ENCODE data around the gene FBXL12.
"Not testable (repeated sequence)": the region's sequence is repeated elsewhere in the genome, so short reads cannot be mapped to it uniquely, and the experiment has no call there.

The FBXL12 gene

GRCh38 chr19:9786342-9786741, 32.5 kb downstream of the FBXL12 start:
- no peak for TF ChIP-seq CTCF (IDR thresholded peaks at IDR 0.05; ENCODE audit: low read depth, low read length, missing control alignments)
- no peak for DNase-seq
- Histone ChIP-seq H3K4me3 (ENCODE audit: low read depth, low read length) (peak overlapping the region; percentile 81), H3K27me3 (replicated peaks) (no peaks in the 10 kb centered on the region), H3K27ac (peak overlapping the region; percentile 81), H3K36me3 (replicated peaks) (no peaks in the 10 kb centered on the region)
- in situ Hi-C loops (cut with HindIII; ENCODE audit: low pct_ligation_motif_present, low sequenced_read_pairs) = no loop called here

- Histone ChIP-seq H3K4me3 (ENCODE audit: low read depth, low read length) (peak overlapping the region; percentile 81), H3K36me3 (replicated peaks) (no peaks in the 10 kb centered on the region), H3K27ac (peak overlapping the region; percentile 81), H3K27me3 (replicated peaks) (no peaks in the 10 kb centered on the region)
- peak; percentile 94 for DNase-seq
- in situ Hi-C loops (cut with HindIII; ENCODE audit: low pct_ligation_motif_present, low sequenced_read_pairs) = no loop called here
- no peak for TF ChIP-seq CTCF (IDR thresholded peaks at IDR 0.05; ENCODE audit: low read depth, low read length, missing control alignments)
These were observed 33.2 kb downstream of the FBXL12 start for GRCh38 chr19:9785367-9786331.

- H3K27me3 ChIP-seq (replicated peaks); H3K36me3 ChIP-seq (replicated peaks); in situ Hi-C loops (cut with HindIII; ENCODE audit: low pct_ligation_motif_present, low sequenced_read_pairs); H3K4me3 ChIP-seq (ENCODE audit: low read depth, low read length); DNase-seq; H3K27ac ChIP-seq: not testable (repeated sequence)
These were observed 34.7 kb downstream of the FBXL12 start for GRCh38 chr19:9784163-9784496.

- Histone ChIP-seq H3K27ac (no peak overlapping the region), H3K4me3 (ENCODE audit: low read depth, low read length) (no peak overlapping the region), H3K36me3 (replicated peaks) (no peaks in the 10 kb centered on the region), H3K27me3 (replicated peaks) (no peaks in the 10 kb centered on the region)
- TF ChIP-seq CTCF (IDR thresholded peaks at IDR 0.05; ENCODE audit: low read depth, low read length, missing control alignments) = no peak
- DNase-seq = no peak
- in situ Hi-C loops (cut with HindIII; ENCODE audit: low pct_ligation_motif_present, low sequenced_read_pairs) = no loop called here
These were observed 36.5 kb downstream of the FBXL12 start for GRCh38 chr19:9782338-9782737.

- DNase-seq = peak; percentile 93
- Histone ChIP-seq H3K27ac (peak within 1 kb of the TSS; percentile 93), H3K4me3 (ENCODE audit: low read depth, low read length) (peak within 1 kb of the TSS; percentile 81), H3K36me3 (replicated peaks) (no peaks in the 10 kb centered on the region), H3K27me3 (replicated peaks) (no peaks in the 10 kb centered on the region)
- TF ChIP-seq CTCF (IDR thresholded peaks at IDR 0.05; ENCODE audit: low read depth, low read length, missing control alignments) = no peak
- in situ Hi-C loops (cut with HindIII; ENCODE audit: low pct_ligation_motif_present, low sequenced_read_pairs) = no loop called here
These were observed 50.4 kb downstream of the FBXL12 start, which contains the start of gene ZNF846 for GRCh38 chr19:9768175-9769112. TSS of gene ZNF846 (minus strand) at chr19:9768738. CDS start at chr19:9764950, 3,788 bp downstream.

Data from brain microvascular endothelial cell (primary cell).